WI38 (cell line): ENCODE measurements around the gene ZNFX1.
"Not testable (repeated sequence)": the region's sequence is repeated elsewhere in the genome, so short reads cannot be mapped to it uniquely, and the experiment has no call there.

Experiments
- H3K4me3 ChIP-seq: 2 replicates; pipeline ENCODE4 v1.5.1; 2011; ENCODE audit warnings: low read depth, mild to moderate bottlenecking, control low read depth, low read length
- CTCF ChIP-seq: IDR thresholded peaks from 2 replicates; pipeline ENCODE4 v1.5.1; 2012; ENCODE audit warnings: low read depth, mild to moderate bottlenecking, control low read depth, low read length

Gene ZNFX1

GRCh38 chr20:49230021-49230420 lies 47.8 kb downstream of the ZNFX1 start:
- no peak for TF ChIP-seq CTCF
- H3K4me3 ChIP-seq, result no peak overlapping the region

GRCh38 chr20:49229381-49229780 lies 48.5 kb downstream of the ZNFX1 start:
- H3K4me3 ChIP-seq, result no peak overlapping the region
- no peak for TF ChIP-seq CTCF

GRCh38 chr20:49228676-49229075 lies 49.2 kb downstream of the ZNFX1 start:
- TF ChIP-seq CTCF, result no peak
- H3K4me3 ChIP-seq, result no peak overlapping the region

GRCh38 chr20:49225896-49226295 lies 52.0 kb downstream of the ZNFX1 start:
- H3K4me3 ChIP-seq, result no peak overlapping the region
- no peak for TF ChIP-seq CTCF

GRCh38 chr20:49219924-49220831 lies 57.7 kb downstream of the ZNFX1 start:
- no peak for TF ChIP-seq CTCF
- peak overlapping the region; percentile 85 for H3K4me3 ChIP-seq

GRCh38 chr20:49219091-49219923 lies 58.5 kb downstream of the ZNFX1 start, which contains the start of gene DDX27:
TSS of gene DDX27 (plus strand) at chr20:49219416. CDS start at chr20:49219449, 33 bp downstream.
- peak within 1 kb of the TSS; percentile 85 for H3K4me3 ChIP-seq
- TF ChIP-seq CTCF, result no peak

- H3K4me3 ChIP-seq, result not testable (repeated sequence)
These were observed 59.1 kb downstream of the ZNFX1 start for GRCh38 chr20:49218739-49219090.
